Astrocyte of the cerebellum (primary cell): ENCODE results near the gene GLTP.

Experiments
- DNase-seq: peaks from one replicate; pipeline ENCODE4 v3.0.0-alpha.2; 2011; ENCODE audit warnings: low read depth
- H3K4me3 ChIP-seq: 2 replicates; pipeline ENCODE4 v1.5.1; 2011; ENCODE audit warnings: mild to moderate bottlenecking, low read depth, low read length, moderate library complexity
- in situ Hi-C: cut with HindIII; loops from 2 replicates; pipeline ENCODE4 v1.10.0; 2017; ENCODE audit warnings: low sequenced_read_pairs
- TF ChIP-seq, protein P1 (sequence below): IDR thresholded peaks from 2 replicates; pipeline ENCODE4 v1.5.1; 2012; ENCODE audit warnings: low read length, low read depth, moderate library complexity, mild to moderate bottlenecking; ENCODE audit errors: missing control alignments

The GLTP gene

GRCh38 chr12:109831365-109831764, 49.0 kb downstream of the GLTP start:
- in situ Hi-C loops, result no loop called here
- TF ChIP-seq, protein P1, sequence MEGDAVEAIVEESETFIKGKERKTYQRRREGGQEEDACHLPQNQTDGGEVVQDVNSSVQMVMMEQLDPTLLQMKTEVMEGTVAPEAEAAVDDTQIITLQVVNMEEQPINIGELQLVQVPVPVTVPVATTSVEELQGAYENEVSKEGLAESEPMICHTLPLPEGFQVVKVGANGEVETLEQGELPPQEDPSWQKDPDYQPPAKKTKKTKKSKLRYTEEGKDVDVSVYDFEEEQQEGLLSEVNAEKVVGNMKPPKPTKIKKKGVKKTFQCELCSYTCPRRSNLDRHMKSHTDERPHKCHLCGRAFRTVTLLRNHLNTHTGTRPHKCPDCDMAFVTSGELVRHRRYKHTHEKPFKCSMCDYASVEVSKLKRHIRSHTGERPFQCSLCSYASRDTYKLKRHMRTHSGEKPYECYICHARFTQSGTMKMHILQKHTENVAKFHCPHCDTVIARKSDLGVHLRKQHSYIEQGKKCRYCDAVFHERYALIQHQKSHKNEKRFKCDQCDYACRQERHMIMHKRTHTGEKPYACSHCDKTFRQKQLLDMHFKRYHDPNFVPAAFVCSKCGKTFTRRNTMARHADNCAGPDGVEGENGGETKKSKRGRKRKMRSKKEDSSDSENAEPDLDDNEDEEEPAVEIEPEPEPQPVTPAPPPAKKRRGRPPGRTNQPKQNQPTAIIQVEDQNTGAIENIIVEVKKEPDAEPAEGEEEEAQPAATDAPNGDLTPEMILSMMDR, result no peak
- no peak for DNase-seq
- H3K4me3 ChIP-seq, result no peak overlapping the region

DNA sequence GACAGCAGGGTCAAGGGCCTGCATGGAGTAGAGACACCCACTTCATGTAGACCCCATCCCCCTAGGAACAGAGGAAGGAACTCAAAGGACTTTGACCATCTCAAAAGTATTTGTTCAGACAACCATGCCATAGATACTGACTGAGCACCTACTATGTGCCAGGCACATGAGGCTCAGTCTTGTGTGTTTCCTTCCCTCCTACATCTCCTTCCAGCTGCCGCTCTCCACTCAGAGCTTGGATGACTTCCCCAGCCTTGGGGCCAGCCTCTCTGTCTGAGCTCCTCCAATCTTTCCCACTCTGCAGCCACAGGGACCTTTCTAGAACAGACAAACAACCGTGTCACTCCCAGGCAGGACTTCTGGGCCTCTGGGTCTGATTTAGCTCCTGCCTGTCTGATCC, 49.6 kb downstream of the GLTP start:
- no peak for DNase-seq
- TF ChIP-seq, protein P1, result no peak
- in situ Hi-C loops, result no loop called here
- H3K4me3 ChIP-seq, result no peak overlapping the region

DNA sequence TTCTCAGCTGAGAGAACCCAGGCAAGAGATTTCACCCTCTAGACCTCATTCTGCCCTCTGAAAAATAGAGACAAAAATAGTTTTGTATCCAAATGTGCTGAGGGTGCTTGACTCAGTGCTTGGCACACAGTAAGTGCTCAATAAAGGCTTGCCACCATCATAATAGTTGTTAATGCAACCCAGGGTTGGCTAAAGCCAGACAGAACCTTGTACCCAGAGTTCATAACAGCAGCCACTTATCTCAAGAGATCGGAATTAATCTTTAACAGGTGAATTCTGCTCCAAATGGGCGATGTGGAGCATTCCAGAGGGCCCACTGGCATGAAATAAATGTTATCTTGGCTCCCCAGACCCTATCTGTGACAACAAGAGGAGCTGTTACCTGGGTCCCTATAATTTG, 50.1 kb downstream of the GLTP start:
- in situ Hi-C loops, result no loop called here

DNA sequence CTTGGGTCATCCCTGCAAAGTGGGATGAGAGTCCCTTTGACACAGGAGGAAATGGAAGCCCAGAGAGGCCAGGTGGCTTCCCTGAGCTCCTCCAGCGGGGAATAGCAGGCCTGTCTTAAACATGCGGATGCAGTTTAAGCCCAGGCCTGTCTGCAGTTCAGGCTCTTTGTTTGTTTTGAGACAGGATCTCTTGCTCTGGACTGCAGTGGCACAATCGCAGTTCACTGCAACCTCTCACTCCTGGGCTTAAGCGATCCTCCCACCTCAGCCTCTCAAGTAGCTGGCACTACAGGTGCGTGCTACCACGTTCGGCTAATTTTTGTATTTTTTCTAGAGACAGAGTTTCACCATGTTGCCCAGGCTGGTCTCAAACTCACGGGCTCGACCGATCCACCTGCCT, 50.7 kb downstream of the GLTP start:
- TF ChIP-seq, protein P1, result no peak
- in situ Hi-C loops, result no loop called here
- DNase-seq, result no peak
- H3K4me3 ChIP-seq, result no peak overlapping the region

More for the DNA sequence above, 50.1 kb downstream of the GLTP start:
- no peak for DNase-seq
- TF ChIP-seq, protein P1, result no peak
- H3K4me3 ChIP-seq, result no peak overlapping the region

GRCh38 chr12:109828754-109829511, 51.4 kb downstream of the GLTP start:
- DNase-seq, result no peak
- TF ChIP-seq, protein P1, result no peak
- in situ Hi-C loops, result no loop called here
- no peak overlapping the region for H3K4me3 ChIP-seq

DNA sequence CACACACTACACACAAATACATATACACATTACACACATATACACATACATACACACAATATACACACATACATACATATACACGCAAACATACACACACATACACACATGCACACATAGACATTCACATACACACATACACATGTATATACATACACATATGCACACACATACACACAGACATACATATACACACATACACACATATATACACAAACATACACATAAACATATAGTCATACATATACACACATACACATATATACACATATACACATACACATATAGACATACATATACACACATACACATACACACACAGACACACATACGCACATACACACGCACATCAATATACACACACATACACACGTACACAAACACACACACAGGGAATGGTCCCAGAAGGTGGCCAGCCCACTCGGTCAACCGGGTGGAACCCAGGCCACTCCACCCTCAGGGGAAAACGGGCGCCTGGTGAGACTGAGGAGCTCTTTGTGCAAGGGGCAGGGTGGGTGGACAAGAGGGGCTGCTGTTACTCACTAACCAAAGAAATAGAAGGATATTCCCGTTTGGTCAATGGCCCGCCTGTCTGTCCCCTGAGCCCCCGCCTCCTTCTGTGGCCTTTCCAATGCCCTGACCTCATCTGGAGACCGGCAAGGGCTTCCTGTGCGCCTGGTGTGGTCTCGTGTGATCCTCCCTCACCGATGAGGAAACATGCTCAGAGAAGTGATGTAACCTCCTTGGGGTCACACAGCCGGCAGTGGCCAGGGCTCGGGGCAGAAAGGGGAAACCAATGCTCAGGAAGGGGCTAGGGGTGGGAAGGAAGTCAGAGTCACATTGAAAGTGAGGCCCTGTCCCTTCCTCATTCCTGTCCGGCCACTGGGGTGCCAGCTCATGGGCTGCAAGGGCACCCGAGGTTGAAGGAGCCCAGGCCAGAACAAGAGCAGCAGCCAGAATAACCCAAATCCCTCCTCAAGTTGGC, 52.5 kb downstream of the GLTP start:
- TF ChIP-seq, protein P1, result no peak
- no peak overlapping the region for H3K4me3 ChIP-seq
- in situ Hi-C loops, result no loop called here
- DNase-seq, result no peak
